GM15510 (cell line): Measurements from ENCODE around the gene TXNRD2.

Source experiments
- POLR2A ChIP-seq: IDR thresholded peaks from 3 replicates; pipeline ENCODE4 v1.6.1; 2011; ENCODE audit warnings: borderline replicate concordance; ENCODE audit not compliant: insufficient read length; ENCODE audit errors: extremely low read depth

Gene TXNRD2

DNA sequence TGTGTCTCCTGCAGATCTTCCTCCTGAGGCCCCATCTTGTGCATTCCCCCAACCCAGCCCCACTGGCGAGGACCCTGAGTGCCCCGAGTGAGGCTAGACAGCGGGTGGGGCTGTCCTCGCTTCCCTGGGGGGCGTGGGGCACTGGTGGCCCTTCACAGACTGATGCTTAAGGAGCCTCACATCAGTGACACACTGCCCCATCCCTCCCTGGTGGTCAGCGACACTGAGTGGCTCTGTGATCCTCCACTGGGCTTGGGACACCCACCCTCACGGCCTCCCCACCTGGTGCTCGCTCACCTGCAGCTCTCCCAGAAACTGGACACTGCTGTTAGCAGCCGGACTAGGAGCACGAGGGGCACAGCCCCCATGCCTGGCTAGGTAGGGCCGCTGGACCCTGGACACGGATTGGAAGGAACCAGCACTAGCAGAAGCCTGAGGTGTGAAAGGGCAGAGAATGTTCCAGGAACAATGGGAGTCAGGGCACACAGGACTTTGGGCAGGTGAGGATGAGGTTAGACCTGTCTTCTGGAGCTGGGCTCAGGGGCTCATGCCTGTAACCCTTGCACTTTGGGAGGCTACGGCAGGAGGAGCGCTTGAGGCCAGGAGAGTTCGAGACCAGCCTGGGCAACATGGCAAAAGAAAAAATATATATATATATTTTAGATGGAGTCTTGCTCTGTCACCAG is 23.2 kb upstream of the TXNRD2 start:
- no peak for TF ChIP-seq POLR2A

DNA sequence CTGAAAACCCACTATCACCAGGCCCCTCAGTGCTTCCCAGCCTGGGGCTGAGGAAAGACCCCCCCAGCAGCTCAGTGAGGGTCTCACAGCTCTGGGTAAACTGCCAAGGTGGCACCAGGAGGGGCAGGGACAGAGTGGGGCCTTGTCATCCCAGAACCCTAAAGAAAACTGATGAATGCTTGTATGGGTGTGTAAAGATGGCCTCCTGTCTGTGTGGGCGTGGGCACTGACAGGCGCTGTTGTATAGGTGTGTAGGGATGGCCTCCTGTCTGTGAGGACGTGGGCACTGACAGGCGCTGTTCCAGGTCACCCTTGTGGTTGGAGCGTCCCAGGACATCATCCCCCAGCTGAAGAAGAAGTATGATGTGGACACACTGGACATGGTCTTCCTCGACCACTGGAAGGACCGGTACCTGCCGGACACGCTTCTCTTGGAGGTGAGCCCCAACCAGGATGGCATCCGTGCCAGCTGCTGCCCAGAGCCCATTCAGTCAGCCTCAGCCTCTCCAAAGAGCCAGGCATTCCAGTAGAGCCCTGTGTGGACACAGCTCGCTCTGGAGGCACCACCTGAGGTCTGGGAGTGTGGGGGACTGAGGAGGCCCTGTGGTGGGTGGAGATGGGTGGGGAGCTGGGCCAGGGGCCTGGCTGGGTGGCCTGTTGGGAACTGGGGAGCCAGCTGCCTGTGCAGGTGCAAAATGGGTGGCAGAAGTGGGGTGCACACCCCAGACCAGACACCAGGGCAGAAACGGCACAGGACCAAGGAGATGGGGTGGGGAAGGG is 22.4 kb upstream of the TXNRD2 start:
- no peak for TF ChIP-seq POLR2A

DNA sequence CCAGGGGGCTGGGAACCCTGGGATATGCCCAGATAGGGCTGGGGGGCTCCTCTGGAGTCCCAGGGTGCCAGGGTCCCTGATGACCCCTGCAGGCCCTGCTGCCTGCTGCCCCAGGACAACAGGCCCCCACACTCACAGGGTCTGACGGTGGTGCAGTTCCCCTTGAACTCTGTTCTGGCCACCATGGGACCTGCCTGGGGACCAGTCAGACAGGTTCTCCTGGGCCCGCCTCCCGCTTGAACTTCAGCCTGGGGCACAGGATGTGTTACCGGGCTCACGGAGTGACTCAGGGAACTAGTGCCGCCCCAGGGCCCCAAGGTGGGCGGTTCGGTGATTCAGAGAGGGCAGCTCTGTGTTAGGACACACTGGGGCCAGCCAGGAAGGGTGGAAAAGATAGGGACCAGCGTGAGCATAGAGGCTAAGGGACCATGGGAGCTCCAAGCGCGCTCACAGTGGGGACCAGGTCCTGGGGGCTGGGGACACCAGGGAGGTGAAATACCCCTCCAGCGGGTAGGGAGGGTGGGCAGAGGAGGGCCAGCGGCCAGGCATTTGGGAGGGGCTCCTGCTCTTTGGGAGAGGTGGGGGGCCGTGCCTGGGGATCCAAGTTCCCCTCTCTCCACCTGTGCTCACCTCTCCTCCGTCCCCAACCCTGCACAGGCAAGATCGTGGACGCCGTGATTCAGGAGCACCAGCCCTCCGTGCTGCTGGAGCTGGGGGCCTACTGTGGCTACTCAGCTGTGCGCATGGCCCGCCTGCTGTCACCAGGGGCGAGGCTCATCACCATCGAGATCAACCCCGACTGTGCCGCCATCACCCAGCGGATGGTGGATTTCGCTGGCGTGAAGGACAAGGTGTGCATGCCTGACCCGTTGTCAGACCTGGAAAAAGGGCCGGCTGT is 21.5 kb upstream of the TXNRD2 start:
- no peak for TF ChIP-seq POLR2A

DNA sequence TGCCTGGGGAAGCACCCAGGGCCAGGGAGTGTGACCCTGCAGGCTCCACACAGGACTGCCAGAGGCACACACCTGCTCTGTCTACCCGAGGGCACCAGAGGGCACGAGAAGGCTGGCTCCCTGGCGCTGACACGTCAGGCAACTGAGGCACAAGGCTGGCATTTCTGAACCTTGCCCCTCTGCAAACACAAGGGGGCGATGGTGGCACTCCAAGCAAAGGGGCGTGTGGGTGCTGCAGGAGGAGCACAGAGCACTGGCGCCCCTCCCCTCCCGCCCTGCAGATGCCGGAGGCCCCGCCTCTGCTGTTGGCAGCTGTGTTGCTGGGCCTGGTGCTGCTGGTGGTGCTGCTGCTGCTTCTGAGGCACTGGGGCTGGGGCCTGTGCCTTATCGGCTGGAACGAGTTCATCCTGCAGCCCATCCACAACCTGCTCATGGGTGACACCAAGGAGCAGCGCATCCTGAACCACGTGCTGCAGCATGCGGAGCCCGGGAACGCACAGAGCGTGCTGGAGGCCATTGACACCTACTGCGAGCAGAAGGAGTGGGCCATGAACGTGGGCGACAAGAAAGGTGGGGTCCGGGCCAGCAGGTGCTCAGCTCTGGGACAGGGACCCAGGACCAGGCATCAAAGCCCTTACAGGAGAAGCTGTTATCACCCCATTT is 20.8 kb upstream of the TXNRD2 start:
- TF ChIP-seq POLR2A: no peak

DNA sequence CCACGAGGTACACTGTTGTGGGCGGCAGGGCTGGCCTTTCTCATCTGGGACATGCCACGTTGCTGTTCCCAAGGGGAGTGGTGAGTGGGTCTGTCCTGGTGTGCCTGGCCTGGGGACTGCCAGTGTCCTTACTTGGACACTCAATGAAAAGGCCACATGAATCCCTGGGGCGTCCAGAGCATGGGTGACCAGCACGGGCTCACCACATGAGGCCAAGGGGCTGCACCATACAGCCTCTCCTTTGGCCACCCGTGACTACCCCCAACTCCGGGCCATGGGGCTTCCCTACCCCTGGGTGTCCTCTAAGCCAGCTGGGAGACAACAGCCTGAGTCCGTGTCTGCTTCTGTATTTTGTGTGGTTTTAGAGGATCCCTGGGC is 20.2 kb upstream of the TXNRD2 start:
- no peak for TF ChIP-seq POLR2A

DNA sequence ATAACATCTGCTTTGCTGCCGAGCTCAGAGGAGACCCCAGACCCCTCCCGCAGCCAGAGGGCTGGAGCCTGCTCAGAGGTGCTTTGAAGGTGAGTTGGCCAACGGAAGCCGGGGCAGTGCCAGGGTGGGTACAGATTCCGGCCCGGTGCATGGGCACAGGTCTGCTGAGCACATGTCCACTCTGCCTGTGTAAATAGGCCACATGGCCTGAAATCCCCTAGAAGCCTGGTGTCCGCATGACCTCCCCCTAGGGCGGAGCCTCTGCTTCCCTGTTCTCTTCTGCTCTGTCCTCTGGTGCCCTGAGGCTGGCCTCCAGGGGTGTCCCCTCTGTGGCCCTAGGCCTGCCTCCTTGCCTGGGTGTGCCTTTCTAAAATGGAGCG is 19.6 kb upstream of the TXNRD2 start:
- TF ChIP-seq POLR2A: no peak

DNA sequence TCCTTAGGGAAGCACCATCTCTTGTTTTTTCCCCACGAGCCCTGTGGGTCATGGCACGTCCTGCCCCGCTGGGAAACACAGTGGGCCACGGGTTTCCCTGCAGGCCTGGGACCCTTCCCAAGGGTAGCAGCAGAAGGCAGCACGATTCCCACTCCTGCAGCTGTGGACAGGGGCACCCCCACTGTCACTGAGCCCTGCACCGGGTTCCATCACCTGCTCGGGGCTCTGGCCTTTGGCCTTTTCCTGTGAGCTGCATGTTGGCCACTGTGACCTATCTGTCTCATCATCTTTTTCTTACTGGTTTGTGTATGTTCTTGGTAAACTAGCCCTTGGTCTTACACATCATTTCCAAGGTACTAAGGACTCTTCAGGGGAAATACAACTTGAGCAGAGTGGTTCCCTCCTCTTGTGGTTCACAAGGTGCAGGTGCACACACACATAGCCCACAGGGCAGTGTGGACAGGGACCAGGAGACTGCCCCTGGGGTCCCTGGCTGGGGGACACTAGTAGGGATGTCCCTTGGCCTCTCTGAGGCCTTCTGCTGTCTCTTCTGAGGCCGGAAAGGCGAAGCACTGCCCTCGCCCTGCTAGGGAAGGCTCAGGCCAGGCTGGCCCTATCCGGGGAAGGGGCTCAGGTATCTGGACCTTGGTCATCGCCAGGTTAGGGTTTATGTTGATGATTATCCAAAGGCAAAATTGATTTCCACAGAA is 19.0 kb upstream of the TXNRD2 start:
- TF ChIP-seq POLR2A: no peak

DNA sequence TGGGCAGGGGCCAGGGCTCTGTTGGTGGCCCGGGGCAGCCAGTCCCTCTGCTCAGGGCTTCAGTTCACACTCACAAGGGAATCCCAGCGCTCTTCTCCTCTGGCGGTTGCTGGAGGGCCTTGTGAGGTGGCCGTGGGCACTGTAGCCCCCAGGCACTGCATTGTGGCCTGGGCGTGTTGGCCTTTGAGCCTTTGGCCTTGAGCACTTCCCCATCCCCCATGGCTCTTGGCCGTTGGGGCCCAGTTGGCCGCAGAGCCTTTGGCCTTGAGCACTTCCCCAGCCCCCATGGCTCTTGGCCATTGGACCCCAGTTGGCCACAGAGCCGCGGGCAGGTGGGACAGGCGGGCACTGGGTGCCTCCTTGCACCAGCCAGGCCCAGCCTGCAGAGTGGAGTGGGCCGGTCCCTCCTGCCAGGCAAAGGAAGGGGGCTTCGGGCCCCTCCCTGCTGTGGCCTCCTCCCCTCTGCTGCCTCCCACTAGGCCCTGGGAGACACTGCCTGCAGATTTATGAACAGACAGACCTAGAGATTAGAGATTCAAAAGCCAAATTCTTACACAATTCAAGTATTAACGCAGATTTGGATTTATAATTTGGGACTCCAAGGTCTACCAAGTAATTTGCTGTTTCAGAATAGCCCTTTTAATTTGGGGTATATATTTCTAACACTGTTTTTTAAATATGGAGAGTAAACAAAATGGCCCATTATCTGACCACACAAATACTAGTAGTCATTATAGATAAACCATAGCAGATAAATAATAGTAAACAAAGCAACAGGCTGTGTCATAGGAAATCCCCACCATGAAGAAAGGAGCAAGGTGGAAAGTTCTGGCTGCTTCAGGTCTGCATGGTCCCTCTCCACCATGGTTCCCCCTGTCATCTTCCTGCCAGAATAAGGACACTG is 18.2 kb upstream of the TXNRD2 start:
- TF ChIP-seq POLR2A: no peak

DNA sequence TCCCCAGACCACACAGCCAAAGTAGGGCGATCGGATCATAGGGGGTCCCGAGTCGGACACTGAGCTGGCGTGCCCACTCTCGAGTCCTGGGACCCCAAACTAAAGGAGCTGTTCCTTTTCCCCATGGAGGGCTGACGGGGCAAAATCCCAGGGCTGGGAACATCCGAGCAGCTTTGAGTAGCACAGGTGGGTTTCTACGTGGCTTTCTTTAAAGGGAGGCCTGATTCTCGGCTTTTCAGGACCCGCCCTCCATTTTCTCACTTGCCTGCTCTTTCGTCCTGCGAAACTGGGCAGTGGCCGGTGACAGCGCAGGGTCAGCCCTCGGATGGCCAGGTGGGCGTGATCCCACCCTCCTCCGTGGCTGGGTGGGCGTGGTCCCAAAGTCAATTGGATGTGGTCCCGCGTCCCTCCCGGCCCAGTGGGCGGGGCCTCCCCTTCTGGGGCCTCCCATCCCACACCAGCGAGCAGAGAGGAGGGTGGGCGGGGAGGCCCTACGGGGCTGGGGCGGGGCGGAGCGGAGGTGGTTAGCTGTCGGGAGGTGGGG is 17.5 kb upstream of the TXNRD2 start:
- no peak for TF ChIP-seq POLR2A

DNA sequence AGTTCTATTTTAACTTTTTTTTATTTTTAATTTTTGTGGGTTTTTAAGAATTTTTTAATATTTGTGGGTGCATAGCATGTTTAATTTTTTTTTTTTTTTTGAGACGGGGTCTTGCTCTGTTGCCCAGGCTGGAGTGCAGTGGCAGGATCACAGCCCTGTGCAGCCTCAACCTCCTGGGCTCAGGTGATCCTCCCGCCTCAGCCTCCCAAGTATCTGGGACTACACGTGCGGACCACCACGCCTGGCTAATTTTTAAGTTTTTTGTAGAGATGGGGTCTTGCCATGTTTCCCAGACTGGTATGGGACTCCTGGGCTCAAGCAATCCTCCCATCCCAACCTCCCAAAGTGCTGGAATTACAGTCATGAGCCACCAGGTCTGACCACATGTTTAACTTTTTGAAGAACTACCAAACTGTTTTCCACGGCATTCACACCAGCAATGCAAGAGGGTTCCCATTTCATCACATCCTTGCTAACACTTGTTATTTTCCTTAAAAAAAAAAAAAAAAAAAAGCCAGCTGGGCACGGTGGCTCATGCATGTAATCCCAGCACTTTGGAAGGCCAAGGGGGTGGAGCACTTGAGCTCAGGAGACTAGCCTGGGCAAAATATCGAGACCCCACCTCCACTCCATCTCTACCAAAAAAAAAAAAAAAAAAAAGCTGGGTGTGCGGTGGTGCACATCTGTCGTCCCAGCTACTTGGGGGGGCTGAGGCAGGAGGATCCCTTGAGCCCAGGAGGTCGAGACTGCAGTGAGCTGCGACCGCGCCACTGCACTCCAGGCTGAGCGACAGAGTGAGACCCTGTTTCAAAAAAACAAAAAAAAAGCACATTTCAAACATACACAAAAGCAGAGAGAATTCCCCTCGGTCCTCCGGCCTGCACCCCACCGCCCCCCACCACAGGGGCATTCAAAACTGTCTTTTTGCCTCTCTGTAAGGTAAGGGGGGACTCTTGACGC is 16.7 kb upstream of the TXNRD2 start:
- TF ChIP-seq POLR2A: no peak

DNA sequence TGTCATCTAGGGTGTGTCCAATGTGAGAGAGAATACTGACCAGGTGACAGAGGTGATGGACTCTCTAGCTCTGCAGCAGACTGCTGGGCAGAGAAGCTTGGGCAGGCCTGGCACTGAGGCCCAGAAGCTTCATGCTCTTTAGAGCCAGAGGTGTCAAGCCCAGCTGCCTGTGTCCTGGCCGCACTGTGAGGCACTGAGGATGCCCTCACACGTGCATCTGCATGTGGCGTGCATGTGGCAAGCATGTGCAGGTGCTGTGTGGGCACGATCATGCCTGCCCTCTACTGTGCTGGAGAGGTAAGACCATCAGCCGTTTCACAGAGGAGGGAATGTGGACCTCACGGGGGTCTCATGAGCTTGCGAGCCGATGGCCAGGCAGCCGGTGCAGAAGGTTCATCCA is 15.8 kb upstream of the TXNRD2 start:
- TF ChIP-seq POLR2A: no peak
